H1 (cell line): ENCODE measurements around the gene GRP. TPM values are rescaled to one million over a fixed set of nuclear protein-coding genes. Genes with fewer than 3 reads are reported as not detected.

Experiments used
- CTCF ChIA-PET: fragments of 300-600 bp; sonication (Branson Sonifier 250); formaldehyde crosslinking; loops from one replicate; lab custom pipeline; 2021; ENCODE audit not compliant: partially characterized antibody; lab: Charles Lee
- POLR2A ChIA-PET: fragments of 300-600 bp; sonication (Branson Sonifier 250); formaldehyde crosslinking; loops from one replicate; lab custom pipeline; 2021; ENCODE audit warnings: inconsistent platforms; ENCODE audit not compliant: partially characterized antibody; lab: Charles Lee
- DNase-seq, 2 experiments: peaks; one replicate each; pipeline versions ENCODE4 v3.0.0 to v3.0.0-alpha.2; 2010 to 2022; ENCODE audit warnings: low spot score in 2 of 2, low read depth in 1 of 2, mixed read lengths in 1 of 2
- FAIRE-seq: peaks from 2 replicates; lab custom pipeline; 2011; peaks lifted over from hg19 to GRCh38; lab: Jason Lieb, UNC
- H2AFZ ChIP-seq: 2 replicates; pipeline ENCODE4 v1.8.1; 2012; ENCODE audit warnings: low read length, inconsistent platforms
- H2AK5ac ChIP-seq: 2 replicates; pipeline ENCODE4 v1.6.1; 2013; ENCODE audit warnings: low read depth, low read length
- H2BK120ac ChIP-seq: replicated peaks from 2 replicates; pipeline ENCODE3; 2013; ENCODE audit warnings: low read depth, low read length, inconsistent platforms
- H2BK12ac ChIP-seq: 2 replicates; pipeline ENCODE4 v1.6.1; 2013; ENCODE audit warnings: low read depth, low read length
- H2BK15ac ChIP-seq: 2 replicates; pipeline ENCODE4 v1.6.1; 2013; ENCODE audit warnings: low read length
- H2BK20ac ChIP-seq: 2 replicates; pipeline ENCODE4 v1.6.1; 2013; ENCODE audit warnings: low read length
- H2BK5ac ChIP-seq: 2 replicates; pipeline ENCODE4 v1.6.1; 2013; ENCODE audit warnings: low read depth, low read length
- H3K14ac ChIP-seq: 2 replicates; pipeline ENCODE4 v1.6.1; 2013; ENCODE audit warnings: inconsistent platforms; ENCODE audit not compliant: insufficient read length
- H3K18ac ChIP-seq: 2 replicates; pipeline ENCODE4 v1.6.1; 2013; ENCODE audit warnings: low read length; ENCODE audit errors: extremely low read depth
- H3K23ac ChIP-seq: 2 replicates; pipeline ENCODE4 v1.6.1; 2013; ENCODE audit warnings: inconsistent platforms; ENCODE audit not compliant: insufficient read length
- H3K23me2 ChIP-seq: 2 replicates; pipeline ENCODE4 v1.6.1; 2013; ENCODE audit warnings: low read depth, low read length
- H3K27ac ChIP-seq: 2 replicates; pipeline ENCODE4 v1.6.1; 2011; ENCODE audit warnings: low read depth, low read length, inconsistent platforms
- H3K27me3 ChIP-seq, 4 experiments: replicated peaks in 1 of 4; 1 replicate in 1 of 4; 2 replicates in 3 of 4; pipeline versions ENCODE4 v1.6.1 to v1.8.1; 2011 to 2013; ENCODE audit warnings: low read length in 3 of 4, mild to moderate bottlenecking in 3 of 4, inconsistent platforms in 2 of 4, mixed read lengths in 2 of 4, moderate library complexity in 1 of 4; ENCODE audit not compliant: control insufficient read depth in 3 of 4, insufficient read depth in 3 of 4; ENCODE audit errors: extremely low read depth in 1 of 4
- H3K36me3 ChIP-seq, 4 experiments: 2 replicates each; pipeline versions ENCODE4 v1.6.1 to v1.8.1; 2011 to 2013; ENCODE audit warnings: mild to moderate bottlenecking in 4 of 4, low read length in 3 of 4, moderate library complexity in 2 of 4, control low read depth in 1 of 4, inconsistent platforms in 1 of 4; ENCODE audit not compliant: insufficient read depth in 4 of 4, control insufficient read depth in 2 of 4
- H3K4ac ChIP-seq: replicated peaks from 2 replicates; pipeline ENCODE3; 2013; ENCODE audit warnings: low read length, low read depth, mixed read lengths, inconsistent platforms; ENCODE audit not compliant: insufficient read length
- H3K4me1 ChIP-seq, 4 experiments: replicated peaks in 1 of 4; 1 replicate in 1 of 4; 2 replicates in 3 of 4; pipeline versions ENCODE4 v1.6.1 to v1.8.1; 2011 to 2013; ENCODE audit warnings: low read length in 3 of 4, inconsistent platforms in 2 of 4, mixed read lengths in 1 of 4; ENCODE audit not compliant: insufficient read depth in 4 of 4, control insufficient read depth in 3 of 4
- H3K4me2 ChIP-seq, 2 experiments: 2 replicates each; pipeline versions ENCODE4 v1.6.1 to v1.8.1; 2011 to 2013; ENCODE audit warnings: low read depth in 2 of 2, low read length in 2 of 2, control low read depth in 1 of 2, inconsistent platforms in 1 of 2, mild to moderate bottlenecking in 1 of 2; ENCODE audit not compliant: insufficient read depth in 1 of 2
- H3K4me3 ChIP-seq, 4 experiments: fragments of 200-600, 300-600 bp in 1 of 4; sonication (generic), shearing (Covaris generic), sonication (Bioruptor Twin) in 1 of 4; 2 replicates each; pipeline versions ENCODE4 v1.5.1 to v1.8.1; 2011 to 2016; ENCODE audit warnings: low read length in 4 of 4, low read depth in 3 of 4, control low read depth in 2 of 4, inconsistent platforms in 2 of 4, mild to moderate bottlenecking in 2 of 4, mixed read lengths in 1 of 4, moderate library complexity in 1 of 4; ENCODE audit not compliant: insufficient read depth in 2 of 4; ENCODE audit errors: extremely low read depth in 1 of 4
- H3K56ac ChIP-seq: replicated peaks from 2 replicates; pipeline ENCODE3; 2013; ENCODE audit warnings: low read depth, mild to moderate bottlenecking, mixed read lengths, low read length, inconsistent platforms; ENCODE audit not compliant: insufficient read length
- H3K79me1 ChIP-seq: 2 replicates; pipeline ENCODE4 v1.6.1; 2013; ENCODE audit warnings: low read depth, low read length, control low read depth
- H3K79me2 ChIP-seq, 2 experiments: 2 replicates each; pipeline versions ENCODE4 v1.6.1 to v1.8.1; 2012 to 2013; ENCODE audit warnings: low read length in 2 of 2, mild to moderate bottlenecking in 2 of 2, inconsistent platforms in 1 of 2; ENCODE audit not compliant: insufficient read depth in 2 of 2, control insufficient read depth in 1 of 2
- H3K9ac ChIP-seq, 4 experiments: replicated peaks in 1 of 4; 1 replicate in 1 of 4; 2 replicates in 3 of 4; pipeline versions ENCODE4 v1.6.1 to v1.8.1; 2011 to 2013; ENCODE audit warnings: low read depth in 3 of 4, low read length in 3 of 4, control low read depth in 2 of 4, mild to moderate bottlenecking in 2 of 4, moderate library complexity in 2 of 4, inconsistent platforms in 1 of 4; ENCODE audit errors: extremely low read depth in 1 of 4
- H3K9me3 ChIP-seq, 2 experiments: 2 replicates each; pipeline versions ENCODE4 v1.6.1 to v1.8.1; 2012 to 2013; ENCODE audit warnings: mild to moderate bottlenecking in 2 of 2, moderate library complexity in 2 of 2, control low read depth in 1 of 2, inconsistent platforms in 1 of 2, low read depth in 1 of 2, low read length in 1 of 2, mixed read lengths in 1 of 2; ENCODE audit not compliant: insufficient read depth in 2 of 2
- H4K20me1 ChIP-seq, 2 experiments: replicated peaks in 1 of 2; 2 replicates each; pipeline versions ENCODE3 to v1.8.1; 2011 to 2013; ENCODE audit warnings: inconsistent platforms in 2 of 2, low read length in 2 of 2, mild to moderate bottlenecking in 1 of 2; ENCODE audit not compliant: insufficient read depth in 2 of 2, control insufficient read depth in 1 of 2
- H4K5ac ChIP-seq: 2 replicates; pipeline ENCODE4 v1.6.1; 2013; ENCODE audit warnings: low read length, low read depth, mixed read lengths, inconsistent platforms; ENCODE audit not compliant: insufficient read length
- H4K8ac ChIP-seq: 2 replicates; pipeline ENCODE4 v1.8.0; 2013; ENCODE audit warnings: mild to moderate bottlenecking, moderate library complexity, low read length, inconsistent platforms; ENCODE audit not compliant: insufficient read depth; ENCODE audit errors: extremely low read depth
- H4K91ac ChIP-seq: replicated peaks from 2 replicates; pipeline ENCODE3; 2013; ENCODE audit warnings: low read length, mixed read lengths, inconsistent platforms; ENCODE audit not compliant: insufficient read length
- ATF3 ChIP-seq: IDR thresholded peaks from 2 replicates; pipeline ENCODE4 v1.6.1; 2011; ENCODE audit warnings: low read depth, mild to moderate bottlenecking, low read length; ENCODE audit not compliant: insufficient read depth
- CTCF ChIP-seq, 3 experiments: IDR thresholded peaks; 1 replicate in 2 of 3; 2 replicates in 1 of 3; pipeline versions ENCODE4 v1.5.1 to v1.6.1; 2011; ENCODE audit warnings: low read length in 3 of 3, mild to moderate bottlenecking in 3 of 3, inconsistent platforms in 2 of 3, low read depth in 1 of 3, moderate library complexity in 1 of 3; ENCODE audit not compliant: insufficient read depth in 1 of 3; ENCODE audit errors: control extremely low read depth in 1 of 3
- GABPA ChIP-seq: IDR thresholded peaks from 2 replicates; pipeline ENCODE4 v1.6.1; 2011; ENCODE audit warnings: mild to moderate bottlenecking, low read length, moderate library complexity, borderline replicate concordance; ENCODE audit not compliant: insufficient read depth
- NRF1 ChIP-seq: IDR thresholded peaks from 2 replicates; pipeline ENCODE4 v1.6.1; 2011; ENCODE audit warnings: mild to moderate bottlenecking, low read depth, low read length, improper control_type of control experiment
- POLR2A ChIP-seq, 2 experiments: IDR thresholded peaks; 1 replicate in 1 of 2; 2 replicates in 1 of 2; pipeline ENCODE4 v1.6.1; 2011; ENCODE audit warnings: low read depth in 2 of 2, low read length in 2 of 2, mild to moderate bottlenecking in 2 of 2; ENCODE audit errors: control extremely low read depth in 1 of 2
- SIN3A ChIP-seq, 2 experiments: IDR thresholded peaks in 1 of 2; conservative IDR thresholded peaks in 1 of 2; 2 replicates each; pipeline ENCODE4 v1.6.1; 2011 to 2012; ENCODE audit warnings: low read length in 2 of 2, improper control_type of control experiment in 1 of 2, low read depth in 1 of 2, mild to moderate bottlenecking in 1 of 2
- SP4 ChIP-seq: IDR thresholded peaks from 2 replicates; pipeline ENCODE4 v1.6.1; 2012; ENCODE audit warnings: low read length, inconsistent platforms
- TEAD4 ChIP-seq: IDR thresholded peaks from 2 replicates; pipeline ENCODE4 v1.6.1; 2012; ENCODE audit warnings: low read depth, low read length, inconsistent platforms, mixed read lengths
- WGBS, 2 experiments: shearing (Covaris generic) in 1 of 2; methylation state at CpG; one replicate each; pipeline versions ENCODE4 v1.1.6 to v1.1.7; 2013 to 2015; ENCODE audit warnings: low lambda C conversion rate in 2 of 2, mixed read lengths in 2 of 2, inconsistent platforms in 1 of 2, low coverage in 1 of 2, missing lambda C conversion rate in 1 of 2; ENCODE audit not compliant: insufficient replicate concordance in 2 of 2, insufficient coverage in 1 of 2, insufficient read length in 1 of 2; ENCODE audit errors: extremely low coverage in 1 of 2, missing lambda C conversion rate in 1 of 2; 5-methylcytosine and 5-hydroxymethylcytosine counted together
- polyA plus RNA-seq, 7 experiments: library from polyadenylated mRNA; depleted of rRNA in 3 of 7; stranded (reverse) in 5 of 7; unstranded in 2 of 7; fragments of >200 nt in 5 of 7; fragments of 200-250 nt in 2 of 7; gene quantifications; 1 replicate in 5 of 7; 2 replicates in 1 of 7; 4 replicates in 1 of 7; pipeline versions ENCODE4 v1.2.1 to v1.2.3, GENCODE V29; 2011 to 2013; ENCODE audit warnings: missing spikeins in 2 of 7, mixed read lengths in 2 of 7
- total RNA-seq: library from RNA; stranded (reverse); fragmentation: NEBNext Ultra II Directional; extraction: Animal tissue kit (Norgen Biotek cat#: 25700); gene quantifications from 2 replicates; pipeline ENCODE4 v1.2.1, GENCODE V29; 2021
- TF ChIP-seq, protein P1 (sequence below): IDR thresholded peaks from 2 replicates; pipeline ENCODE4 v1.6.1; 2012; ENCODE audit warnings: low read length, inconsistent platforms

Gene GRP
- total and polyA plus RNA-seq, 2 of the 8 experiments (the other 6 are each of a cell fraction or from before 2014, with no cell fraction given), result not detected

GRCh38 chr18:59279193-59279592, 59.2 kb downstream of the GRP start:
- POLR2A ChIA-PET, result no interaction called here
- no peak overlapping the region for H2BK120ac ChIP-seq
- no peak overlapping the region for H2AK5ac ChIP-seq
- FAIRE-seq, result no peak
- H3K27ac ChIP-seq, result no peak overlapping the region
- H3K36me3 ChIP-seq, result no peaks in the 10 kb centered on the region; a peak in 1 of 8 replicates
- no peak overlapping the region for H3K56ac ChIP-seq
- no peak overlapping the region for H3K4me3 ChIP-seq
- peaks cover 1 to 18% (median 8%) of the 10 kb centered on the region in 4 experiments; a peak in 6 of 7 replicates for H3K4me1 ChIP-seq
- no peaks in the 10 kb centered on the region for H3K79me1 ChIP-seq
- peaks cover 18 to 48% (median 35%) of the 10 kb centered on the region in 4 experiments for H3K27me3 ChIP-seq
- no peak overlapping the region for H2BK12ac ChIP-seq
- no peak overlapping the region for H3K4ac ChIP-seq
- no peak overlapping the region for H2BK5ac ChIP-seq
- H2BK20ac ChIP-seq, result no peak overlapping the region
- no peak overlapping the region for H3K18ac ChIP-seq
- no peaks in the 10 kb centered on the region for H3K9me3 ChIP-seq
- no peak overlapping the region for H4K91ac ChIP-seq
- WGBS, 2 experiments, result 54% methylated on average over 3 of the region's 3 CpGs; no CpG with 5 or more reads in 1 of the 2 experiments
- no peak overlapping the region for H3K23ac ChIP-seq
- peaks cover 0 to 2% of the 10 kb centered on the region in 2 experiments for H4K20me1 ChIP-seq
- H3K79me2 ChIP-seq, result no peaks in the 10 kb centered on the region
- no peak overlapping the region for H3K4me2 ChIP-seq
- no peak overlapping the region for H2AFZ ChIP-seq
- H4K8ac ChIP-seq, result no peak overlapping the region
- no peak overlapping the region for H4K5ac ChIP-seq
- H3K23me2 ChIP-seq, result 0 out of 2 replicates have a peak, but pooled peaks cover 2% of the 10 kb centered on the region
- CTCF ChIA-PET, result interaction anchor here (1.0 to 2.9 kb wide), 6 partner anchors 7 to 123 kb away, joined by 3 to 14 read pairs (median 4); no protein-coding TSS in a partner anchor
- no peak overlapping the region for H3K14ac ChIP-seq
- H3K9ac ChIP-seq, result no peak overlapping the region
- no peak for DNase-seq
- no peak overlapping the region for H2BK15ac ChIP-seq
- TF ChIP-seq, protein P1, sequence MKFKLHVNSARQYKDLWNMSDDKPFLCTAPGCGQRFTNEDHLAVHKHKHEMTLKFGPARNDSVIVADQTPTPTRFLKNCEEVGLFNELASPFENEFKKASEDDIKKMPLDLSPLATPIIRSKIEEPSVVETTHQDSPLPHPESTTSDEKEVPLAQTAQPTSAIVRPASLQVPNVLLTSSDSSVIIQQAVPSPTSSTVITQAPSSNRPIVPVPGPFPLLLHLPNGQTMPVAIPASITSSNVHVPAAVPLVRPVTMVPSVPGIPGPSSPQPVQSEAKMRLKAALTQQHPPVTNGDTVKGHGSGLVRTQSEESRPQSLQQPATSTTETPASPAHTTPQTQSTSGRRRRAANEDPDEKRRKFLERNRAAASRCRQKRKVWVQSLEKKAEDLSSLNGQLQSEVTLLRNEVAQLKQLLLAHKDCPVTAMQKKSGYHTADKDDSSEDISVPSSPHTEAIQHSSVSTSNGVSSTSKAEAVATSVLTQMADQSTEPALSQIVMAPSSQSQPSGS, result no peak
- TF ChIP-seq ATF3, result no peak
- no peak for TF ChIP-seq SIN3A (conservative IDR thresholded peaks at IDR 0.05 in 1 of 2, IDR thresholded peaks at IDR 0.05 in 1 of 2; ENCODE audit: low read depth in 1 of 2, low read length in 2 of 2)
- no peak for TF ChIP-seq POLR2A (IDR thresholded peaks at IDR 0.05; ENCODE audit: control extremely low read depth in 1 of 2, low read depth in 2 of 2, low read length in 2 of 2)
- TF ChIP-seq NRF1, result no peak
- no peak for TF ChIP-seq GABPA
- no peak for TF ChIP-seq TEAD4
- TF ChIP-seq SP4, result no peak
- no peak for TF ChIP-seq CTCF (IDR thresholded peaks at IDR 0.05; ENCODE audit: control extremely low read depth in 1 of 3, insufficient read depth in 1 of 3, low read depth in 1 of 3, low read length in 3 of 3)
